GM18505 (cell line): ENCODE data around the gene CROCC2.

Experiments
- ATAC-seq: cut with Tn5 transposase; IDR thresholded peaks from one replicate; pipeline ENCODE4 v1.9.1; 2021; ENCODE audit not compliant: unreplicated experiment
- POLR2A ChIP-seq: IDR thresholded peaks from 4 replicates; pipeline ENCODE4 v1.6.1; 2011; ENCODE audit warnings: borderline replicate concordance; ENCODE audit not compliant: insufficient read depth, insufficient read length; ENCODE audit errors: extremely low read depth

Gene CROCC2

DNA sequence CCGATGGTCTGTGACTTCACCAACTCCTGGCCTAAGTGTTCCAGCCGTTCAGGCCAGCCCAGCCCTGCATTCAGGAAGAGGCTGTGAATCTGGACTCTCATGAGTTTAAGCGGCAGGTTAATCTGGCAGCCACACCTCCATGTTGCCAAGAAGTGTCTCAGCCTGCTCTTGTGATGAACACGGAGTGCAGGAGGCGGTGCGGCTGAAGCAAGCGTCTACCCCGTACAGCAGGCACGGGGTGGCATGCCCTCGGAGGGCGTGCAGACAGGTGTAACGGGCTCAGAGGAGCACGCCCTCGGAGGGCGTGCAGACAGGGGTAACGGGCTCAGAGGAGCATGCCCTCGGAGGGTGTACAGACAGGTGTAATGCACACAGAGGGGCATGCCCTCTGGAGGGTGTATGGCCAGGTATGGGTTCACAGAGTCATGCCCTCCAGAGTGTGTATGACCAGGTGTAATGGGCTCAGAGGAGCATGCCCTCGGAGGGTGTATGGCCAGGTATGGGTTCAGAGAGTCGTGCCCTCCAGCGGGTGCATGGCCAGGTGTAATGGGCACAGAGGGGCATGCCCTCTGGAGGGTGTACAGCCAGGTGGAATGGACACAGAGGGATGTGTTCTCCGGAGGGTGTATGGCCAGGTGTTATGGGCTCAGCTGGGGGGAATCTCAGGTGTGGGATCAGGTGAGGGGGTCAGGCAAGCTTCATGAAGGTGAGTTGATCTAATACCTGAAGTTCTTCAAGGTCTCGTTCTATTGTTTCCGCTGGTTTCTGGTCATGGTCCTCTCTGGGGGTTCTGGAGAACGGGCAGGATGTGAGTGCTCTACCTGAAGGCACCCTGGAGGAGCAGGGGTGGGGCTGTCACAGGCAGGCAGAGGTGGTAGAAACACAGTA, 22.6 kb downstream of the CROCC2 start:
- TF ChIP-seq POLR2A: no peak
- ATAC-seq: no peak

DNA sequence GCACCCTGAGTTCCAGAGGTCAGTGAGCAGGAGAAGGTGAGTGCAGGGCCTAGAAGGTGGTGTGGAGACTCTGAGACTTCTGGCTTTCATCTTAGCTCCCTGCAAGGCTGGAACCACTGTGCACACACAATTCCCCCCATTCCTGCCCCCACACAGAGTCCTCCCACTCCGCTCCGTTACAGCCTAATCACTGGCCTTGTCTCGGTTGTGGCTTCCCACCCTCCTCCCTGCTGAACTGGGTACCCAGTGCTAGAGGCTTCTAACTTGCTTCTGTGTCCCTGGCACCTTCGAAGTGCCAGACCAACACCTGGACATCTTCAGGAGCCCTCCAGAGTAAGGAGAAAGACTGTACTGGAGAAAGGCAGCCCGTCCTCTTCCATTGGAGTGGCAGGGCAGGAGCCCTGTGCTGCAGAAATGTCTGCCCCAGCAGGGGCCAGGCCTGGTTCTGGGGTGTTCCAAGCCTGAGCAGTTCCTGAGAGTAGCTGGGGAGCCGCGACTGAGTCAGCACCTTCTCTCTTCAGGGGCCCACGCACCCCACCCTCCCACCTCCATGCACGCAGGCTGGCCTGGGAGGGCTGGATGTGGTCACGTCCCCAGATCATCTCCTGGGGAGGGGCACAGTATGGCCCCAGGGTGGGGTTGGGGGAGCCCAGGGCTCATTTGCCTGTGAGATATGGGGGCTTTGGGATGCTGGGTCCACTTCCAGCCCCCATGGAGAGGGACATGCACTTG, 23.4 kb downstream of the CROCC2 start:
- no peak for TF ChIP-seq POLR2A
- ATAC-seq: no peak

DNA sequence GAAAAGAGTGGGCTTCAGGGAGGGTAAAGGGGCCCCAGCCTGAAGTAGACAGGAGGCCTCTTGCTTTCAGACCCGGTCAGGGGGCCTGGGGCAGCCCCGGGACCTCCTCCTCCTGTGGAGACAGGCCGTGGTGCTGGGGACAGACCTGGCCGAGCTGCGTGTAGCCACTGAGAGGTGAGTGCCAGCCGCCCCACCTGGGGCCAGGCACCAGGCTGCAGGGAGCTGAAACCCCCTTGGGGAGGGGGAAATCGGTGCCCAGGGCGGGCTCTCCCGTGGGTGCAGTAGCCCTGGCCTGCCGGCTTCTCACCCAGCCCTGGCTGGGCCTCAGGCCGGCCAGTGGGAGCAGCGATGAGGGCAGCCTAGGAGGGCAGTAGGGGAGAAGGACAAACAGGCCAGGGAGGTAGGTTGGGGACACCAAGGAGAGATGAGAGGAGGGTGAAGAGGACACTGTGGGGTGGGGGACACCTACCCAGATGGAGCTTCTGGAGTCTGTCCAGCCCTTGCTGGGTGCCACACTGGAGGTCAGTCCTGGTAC, 24.0 kb downstream of the CROCC2 start:
- no peak for TF ChIP-seq POLR2A
- ATAC-seq: no peak

DNA sequence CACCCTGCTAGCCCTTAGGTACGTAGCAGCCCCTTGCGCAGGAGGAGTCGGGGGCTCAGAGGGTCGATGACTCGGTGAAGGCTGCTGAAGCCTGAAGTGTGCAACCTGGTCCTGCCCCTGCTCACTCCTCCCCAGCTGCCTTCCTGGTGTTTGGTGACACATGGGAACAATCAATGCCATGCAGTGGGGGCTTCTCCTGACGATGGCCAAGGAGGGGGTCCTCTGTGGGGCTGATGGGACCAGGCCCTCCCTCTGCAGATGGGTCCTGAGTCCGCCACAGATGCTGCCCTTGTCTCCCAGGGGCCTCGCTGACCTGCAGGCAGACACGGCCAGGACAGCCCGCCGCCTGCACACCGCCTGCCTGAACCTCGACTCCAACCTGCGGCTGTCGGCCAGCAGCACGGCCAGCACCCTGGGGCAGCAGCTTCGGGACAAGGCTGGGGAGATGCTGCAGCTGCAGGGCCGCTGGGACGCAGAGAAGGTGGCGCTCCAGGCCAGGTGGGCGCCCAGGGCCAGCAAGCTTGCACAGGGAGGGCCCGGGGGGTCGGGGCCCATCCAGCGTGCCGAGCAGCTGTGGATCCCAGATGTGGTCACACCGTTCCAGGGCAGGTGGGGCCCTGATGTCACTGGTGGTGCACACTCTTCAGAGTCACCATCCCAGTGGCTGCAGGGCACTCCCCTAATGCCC, 24.6 kb downstream of the CROCC2 start:
- no peak for TF ChIP-seq POLR2A
- ATAC-seq: no peak

DNA sequence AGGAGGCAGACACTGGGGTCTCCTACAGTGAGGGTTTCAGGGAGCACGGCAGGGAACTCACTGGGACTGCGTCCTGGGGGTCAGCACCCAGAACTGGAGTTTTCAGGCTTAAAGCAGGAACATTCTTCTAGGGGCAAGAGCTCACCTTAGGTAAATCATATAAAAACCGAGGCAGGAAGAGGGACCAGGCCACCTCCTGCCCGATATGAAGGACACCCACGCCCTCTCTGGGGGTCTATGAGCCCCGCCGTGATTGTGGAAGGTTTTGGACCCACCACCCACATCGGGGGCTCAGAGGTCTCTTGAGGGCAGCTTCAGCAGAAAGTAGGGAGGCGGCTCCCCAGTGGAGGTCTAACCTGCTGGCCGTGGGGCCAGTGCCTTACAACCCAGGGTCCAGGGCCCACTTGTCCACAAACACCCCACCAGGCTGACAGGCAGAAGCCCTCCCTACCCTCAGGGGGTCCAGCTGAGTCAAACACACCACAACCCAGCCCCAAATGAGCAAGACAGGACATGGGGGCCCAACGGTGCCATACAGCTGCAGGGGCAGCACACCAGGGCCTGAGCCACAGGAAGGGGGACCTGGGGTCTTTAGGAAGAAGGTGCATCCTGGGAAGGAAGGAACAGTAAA, 25.3 kb downstream of the CROCC2 start:
- TF ChIP-seq POLR2A: no peak
- no peak for ATAC-seq

DNA sequence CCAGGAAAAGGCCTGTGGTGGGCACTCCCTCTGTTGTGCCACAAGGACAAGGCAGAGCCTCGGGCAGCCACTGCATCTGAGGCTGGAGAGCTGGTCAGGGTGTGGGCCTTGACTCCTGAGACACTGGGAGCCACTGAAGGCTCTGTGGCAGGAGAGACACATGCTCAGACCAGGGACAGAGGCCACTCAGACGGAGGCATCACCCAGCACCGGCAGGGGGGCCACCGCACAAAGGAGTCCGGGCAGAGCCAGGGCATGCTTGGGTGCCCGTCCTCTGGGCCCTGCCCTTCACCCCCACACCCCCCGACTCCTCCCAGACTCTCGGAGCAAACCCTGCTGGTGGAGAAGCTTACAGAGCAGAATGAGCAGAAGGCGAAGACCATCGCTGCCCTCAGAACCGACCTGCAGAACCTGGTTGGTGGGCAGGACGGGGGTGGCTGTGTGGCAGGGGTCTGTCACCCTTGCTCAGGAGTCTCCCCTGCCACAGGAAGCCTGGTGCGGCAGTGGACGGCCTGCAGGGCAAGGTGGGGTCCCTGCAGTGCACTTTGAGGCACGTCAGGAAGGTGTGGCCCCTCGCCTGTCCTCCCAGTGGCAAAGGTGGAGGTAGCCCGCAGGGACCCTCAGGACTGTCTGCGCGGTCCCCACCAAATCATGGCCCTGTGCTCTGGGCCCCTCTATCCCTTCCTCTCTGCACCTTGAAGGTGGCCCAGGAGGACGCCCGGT, 26.0 kb downstream of the CROCC2 start:
- ATAC-seq: no peak
- TF ChIP-seq POLR2A: no peak

DNA sequence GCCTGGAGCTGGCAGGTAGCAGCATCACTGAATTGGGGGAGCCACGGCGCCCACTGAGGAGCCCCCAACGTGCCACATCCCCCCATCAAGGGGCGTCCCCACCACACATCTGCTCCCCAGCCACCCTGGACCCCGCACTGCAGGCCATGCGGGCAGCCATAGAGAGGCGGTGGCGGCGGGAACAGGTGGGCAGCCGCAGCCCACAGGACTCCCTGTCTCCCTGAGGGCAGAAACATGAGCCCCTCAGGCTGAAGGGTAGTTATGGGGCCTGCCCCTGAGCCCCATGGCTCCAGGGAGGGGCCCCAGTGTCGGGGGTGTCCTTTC, 26.6 kb downstream of the CROCC2 start:
- no peak for ATAC-seq
- TF ChIP-seq POLR2A: no peak

DNA sequence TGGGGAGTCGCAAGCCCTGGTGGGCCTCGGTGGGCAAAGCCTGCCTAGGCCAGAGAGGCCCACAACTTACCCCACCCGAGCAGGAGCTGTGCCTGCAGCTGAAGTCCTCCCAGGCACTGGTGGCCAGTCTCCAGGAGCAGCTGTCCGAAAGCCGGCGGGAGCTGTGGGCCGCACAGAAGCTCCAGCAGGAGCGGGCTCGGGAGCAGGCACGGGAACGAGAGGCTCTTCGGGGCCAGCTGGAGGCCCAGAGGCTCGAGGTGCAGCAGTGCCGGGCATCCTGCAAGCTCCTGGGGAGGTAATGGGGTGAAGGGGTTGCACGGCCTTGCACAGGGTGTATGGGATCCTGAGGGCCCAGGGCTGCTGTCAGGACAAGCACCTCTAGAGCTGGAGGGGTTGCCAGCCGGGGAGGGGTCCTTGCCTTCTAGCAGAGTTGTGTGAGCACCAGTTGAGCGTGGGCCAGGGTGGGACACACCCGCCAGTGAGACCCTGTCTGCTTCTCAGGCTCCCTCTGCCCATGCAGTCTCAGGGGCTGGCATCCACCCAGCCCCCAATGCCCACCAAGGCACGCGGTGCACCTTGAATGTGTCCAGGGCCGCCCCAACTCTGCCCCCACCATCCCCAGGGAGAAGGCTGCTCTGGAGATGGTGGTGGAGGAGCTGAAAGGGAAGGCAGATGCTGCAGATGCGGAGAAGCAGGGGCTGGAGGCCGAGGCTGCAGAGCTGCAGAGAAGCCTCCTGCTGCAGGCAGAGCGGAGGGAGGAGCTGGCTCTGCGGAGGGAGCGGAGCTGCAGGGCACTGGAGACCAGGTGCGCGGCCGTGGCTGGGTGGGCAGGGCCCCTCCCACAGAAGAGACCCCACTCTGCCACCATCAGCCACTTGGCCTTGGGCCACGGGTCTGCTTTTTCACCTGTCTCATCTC, 27.2 kb downstream of the CROCC2 start:
- no peak for ATAC-seq

DNA sequence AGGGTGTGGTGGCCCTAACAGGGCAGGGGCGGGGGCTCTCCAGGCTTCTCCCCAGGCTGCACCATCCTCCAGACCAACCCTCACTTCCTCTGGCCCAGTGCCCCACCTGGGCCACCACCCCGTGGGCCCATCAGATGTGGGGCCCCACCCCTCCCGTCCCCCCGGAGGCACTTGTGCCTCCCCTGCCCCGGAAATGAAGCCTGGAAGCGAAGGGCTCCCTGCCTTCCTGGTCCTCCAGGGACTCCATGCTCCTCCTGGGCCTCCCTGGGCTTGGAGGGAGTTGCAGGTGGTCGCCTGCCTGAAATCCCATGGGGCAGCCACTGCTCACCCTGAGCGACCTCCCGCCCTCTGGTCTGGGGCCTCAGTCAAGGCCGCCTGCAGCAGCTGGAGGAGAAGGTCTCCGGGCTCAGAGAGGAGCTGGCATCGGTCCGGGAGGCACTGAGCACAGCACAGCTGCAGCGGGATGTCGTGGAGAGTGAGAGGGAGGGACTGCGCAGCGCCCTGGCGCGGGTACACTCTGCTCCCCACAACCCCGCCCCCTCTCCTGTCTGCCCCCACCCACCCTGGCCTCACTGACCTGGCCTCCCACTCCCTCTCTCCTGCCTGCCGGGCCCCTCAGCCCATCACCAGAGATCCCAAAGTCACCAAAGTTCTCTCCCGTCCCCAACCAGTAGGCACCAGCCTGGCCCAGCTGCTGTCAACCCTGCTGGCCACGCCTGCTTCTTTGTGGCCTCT, 28.0 kb downstream of the CROCC2 start:
- TF ChIP-seq POLR2A: no peak
- no peak for ATAC-seq

More for the DNA sequence above, 27.2 kb downstream of the CROCC2 start:
- TF ChIP-seq POLR2A: no peak

DNA sequence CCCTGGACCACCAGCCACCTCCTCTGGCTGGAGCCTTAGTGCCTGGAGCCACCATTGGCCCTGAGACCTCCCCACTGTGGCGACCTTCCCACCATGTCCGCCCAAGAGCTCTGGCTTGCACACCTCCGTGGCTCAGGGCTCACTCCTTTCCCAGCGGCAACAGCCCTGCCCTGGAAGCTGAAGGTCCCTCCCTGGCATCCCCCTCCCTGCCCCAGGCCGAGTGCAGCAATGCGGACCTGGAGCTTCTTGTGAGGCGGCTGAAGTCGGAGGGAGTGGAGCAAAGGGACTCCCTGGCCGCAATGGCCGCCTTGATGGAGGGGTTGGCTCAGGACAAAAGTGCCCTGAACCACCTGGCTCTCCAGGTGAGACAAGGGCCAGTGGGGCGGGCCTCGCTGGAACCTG, 28.6 kb downstream of the CROCC2 start:
- ATAC-seq: no peak
- TF ChIP-seq POLR2A: no peak
